Activated B cell treated with CpG ODN at 0.5 μM for 24 hours (primary cell): Measurements from ENCODE around the gene KCNK16. TPM values are rescaled to one million over a fixed set of nuclear protein-coding genes. Genes with fewer than 3 reads are reported as not detected.

Source experiments
- ATAC-seq: fragments of 200-7000 bp; cut with Tn5 transposase; one replicate; pipeline ENCODE4 v1.10.0; 2021; ENCODE audit warnings: low read depth, mild to moderate bottlenecking, moderate library complexity
- CTCF ChIA-PET: fragments of 350-600 bp; sonication (Branson Sonifier 250); formaldehyde crosslinking; loops from one replicate; lab custom pipeline; 2021; ENCODE audit warnings: antibody characterized with exemption; lab: Charles Lee
- POLR2A ChIA-PET: fragments of 350-600 bp; sonication (Branson Sonifier 250); formaldehyde crosslinking; loops from one replicate; lab custom pipeline; 2021; ENCODE audit warnings: antibody characterized with exemption; lab: Charles Lee
- DNase-seq: peaks from one replicate; pipeline ENCODE4 v3.0.0; 2022
- H3K27ac Mint-ChIP-seq: one replicate; pipeline ENCODE4 v1.8.0; 2020; ENCODE audit warnings: mixed read lengths
- H3K27me3 Mint-ChIP-seq: one replicate; pipeline ENCODE4 v1.8.0; 2021; ENCODE audit warnings: mixed read lengths
- H3K36me3 Mint-ChIP-seq: one replicate; pipeline ENCODE4 v1.8.0; 2021; ENCODE audit warnings: low read depth, mixed read lengths
- H3K4me1 Mint-ChIP-seq: one replicate; pipeline ENCODE4 v1.8.0; 2021; ENCODE audit warnings: mixed read lengths
- H3K4me3 Mint-ChIP-seq: one replicate; pipeline ENCODE4 v1.8.0; 2020; ENCODE audit warnings: mild to moderate bottlenecking, mixed read lengths
- H3K9me3 Mint-ChIP-seq: one replicate; pipeline ENCODE4 v1.8.0; 2020; ENCODE audit warnings: mixed read lengths
- intact Hi-C: fragments of 100-400 bp; cut with micrococcal nuclease; formaldehyde crosslinking; loops from one replicate; pipeline ENCODE4 v1.15.1; 2024
- total RNA-seq: library from RNA; stranded (reverse); gene quantifications from 2 replicates; pipeline ENCODE4 v1.2.3, GENCODE V29; 2022
- TF ChIP-seq, protein P1 (sequence below): fragments of 200-600 bp; IDR thresholded peaks from one replicate; pipeline ENCODE4 v1.8.0; 2022; ENCODE audit warnings: antibody characterized with exemption, mild to moderate bottlenecking

Gene KCNK16
- total RNA-seq, 1 donor from 2014 or later: not detected

GRCh38 chr6:39366931-39367618 is 44.6 kb upstream of the KCNK16 start:
- Mint-ChIP-seq H3K9me3 (no peaks in the 10 kb centered on the region), H3K4me1 (no peaks in the 10 kb centered on the region), H3K27me3 (peaks cover 11% of the 10 kb centered on the region), H3K36me3 (no peaks in the 10 kb centered on the region), H3K27ac (no peak overlapping the region), H3K4me3 (no peak overlapping the region)
- ATAC-seq (no peak), DNase-seq (no peak)
- TF ChIP-seq, protein P1, sequence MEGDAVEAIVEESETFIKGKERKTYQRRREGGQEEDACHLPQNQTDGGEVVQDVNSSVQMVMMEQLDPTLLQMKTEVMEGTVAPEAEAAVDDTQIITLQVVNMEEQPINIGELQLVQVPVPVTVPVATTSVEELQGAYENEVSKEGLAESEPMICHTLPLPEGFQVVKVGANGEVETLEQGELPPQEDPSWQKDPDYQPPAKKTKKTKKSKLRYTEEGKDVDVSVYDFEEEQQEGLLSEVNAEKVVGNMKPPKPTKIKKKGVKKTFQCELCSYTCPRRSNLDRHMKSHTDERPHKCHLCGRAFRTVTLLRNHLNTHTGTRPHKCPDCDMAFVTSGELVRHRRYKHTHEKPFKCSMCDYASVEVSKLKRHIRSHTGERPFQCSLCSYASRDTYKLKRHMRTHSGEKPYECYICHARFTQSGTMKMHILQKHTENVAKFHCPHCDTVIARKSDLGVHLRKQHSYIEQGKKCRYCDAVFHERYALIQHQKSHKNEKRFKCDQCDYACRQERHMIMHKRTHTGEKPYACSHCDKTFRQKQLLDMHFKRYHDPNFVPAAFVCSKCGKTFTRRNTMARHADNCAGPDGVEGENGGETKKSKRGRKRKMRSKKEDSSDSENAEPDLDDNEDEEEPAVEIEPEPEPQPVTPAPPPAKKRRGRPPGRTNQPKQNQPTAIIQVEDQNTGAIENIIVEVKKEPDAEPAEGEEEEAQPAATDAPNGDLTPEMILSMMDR: no peak
- ChIA-PET CTCF (no interaction called here), POLR2A (no interaction called here)
- intact Hi-C loops: no loop called here

DNA sequence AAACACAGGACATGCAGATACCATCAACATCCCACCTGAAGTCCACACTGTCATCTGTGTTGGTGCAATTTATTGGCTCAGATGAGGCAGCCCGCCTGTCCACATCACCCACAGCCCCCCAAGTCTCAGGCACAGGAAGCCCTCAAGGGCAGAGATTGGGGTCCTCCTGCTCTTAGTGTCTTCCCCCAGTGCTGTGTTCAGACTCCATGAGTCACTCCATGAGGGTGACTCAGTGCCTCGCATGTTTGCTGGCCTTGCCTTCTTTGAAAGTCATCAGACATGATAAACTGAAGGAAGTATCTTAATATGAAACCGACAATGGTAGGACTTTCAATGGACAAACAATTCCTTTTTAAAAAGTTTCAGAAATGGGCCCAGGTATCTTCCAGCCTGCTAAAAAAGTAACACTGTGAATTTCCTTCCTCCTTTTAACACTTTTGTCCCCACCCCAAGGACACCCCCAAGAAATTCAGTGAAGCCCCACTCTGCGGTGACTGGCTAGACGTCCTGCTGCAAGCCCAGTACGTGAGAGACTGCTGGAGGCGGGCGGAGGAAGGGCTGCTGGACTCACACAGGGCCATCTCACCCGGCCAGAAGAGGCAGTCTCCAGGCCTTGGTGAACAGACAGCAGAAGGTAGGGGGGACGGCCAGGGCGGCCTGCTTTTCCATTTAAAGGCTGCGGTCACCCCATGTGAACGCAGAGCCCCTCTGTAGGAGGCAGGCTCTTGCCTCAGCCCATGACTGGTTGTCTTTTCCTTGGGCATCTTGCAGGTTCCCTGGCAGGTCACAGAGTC is 43.0 kb upstream of the KCNK16 start:
- no peaks in the 10 kb centered on the region for H3K9me3 Mint-ChIP-seq
- ChIA-PET POLR2A (no interaction called here), CTCF (interaction anchor here (0.6 kb wide), 1 partner anchor 81 kb away, joined by 3 read pairs; no protein-coding TSS in a partner anchor)
- H3K27ac Mint-ChIP-seq: no peak overlapping the region
- ATAC-seq (no peak), DNase-seq (no peak)
- intact Hi-C loops: no loop called here
- H3K4me3 Mint-ChIP-seq: no peak overlapping the region
- H3K27me3 Mint-ChIP-seq: peaks cover 13% of the 10 kb centered on the region
- peaks cover 2% of the 10 kb centered on the region for H3K4me1 Mint-ChIP-seq
- no peaks in the 10 kb centered on the region for H3K36me3 Mint-ChIP-seq
- TF ChIP-seq, protein P1: no peak

GRCh38 chr6:39363280-39363679 is 40.8 kb upstream of the KCNK16 start:
- no peak for DNase-seq
- intact Hi-C loops: loop anchor here (5.0 kb wide), 1 partner anchor 1664 kb away; no protein-coding TSS in a partner anchor
- TF ChIP-seq, protein P1: no peak

GRCh38 chr6:39362487-39362865 is 40.0 kb upstream of the KCNK16 start:
- CTCF ChIA-PET: interaction anchor here (0.7 to 1.8 kb wide), 7 partner anchors 8 to 1676 kb away, joined by 3 to 5 read pairs (median 4); partner anchors contain the start of gene UNC5CL
- intact Hi-C loops: loop anchor here (1.0 to 5.0 kb wide), 4 partner anchors 530 to 1665 kb away; no protein-coding TSS in a partner anchor
- TF ChIP-seq, protein P1: no peak
- Mint-ChIP-seq H3K4me3 (no peak overlapping the region), H3K36me3 (no peaks in the 10 kb centered on the region), H3K9me3 (no peaks in the 10 kb centered on the region), H3K4me1 (peaks cover 2% of the 10 kb centered on the region), H3K27me3 (peaks cover 7% of the 10 kb centered on the region), H3K27ac (no peak overlapping the region)
- ATAC-seq: no peak
- no peak for DNase-seq
- POLR2A ChIA-PET: no interaction called here

More at GRCh38 chr6:39363280-39363679, 40.8 kb upstream of the KCNK16 start:
- ChIA-PET CTCF (interaction anchor here (0.6 to 1.8 kb wide), 4 partner anchors 59 to 957 kb away, joined by 3 to 5 read pairs (median 4); no protein-coding TSS in a partner anchor), POLR2A (no interaction called here)
- H3K4me1 Mint-ChIP-seq: peaks cover 2% of the 10 kb centered on the region
- no peak overlapping the region for H3K4me3 Mint-ChIP-seq
- H3K9me3 Mint-ChIP-seq: no peaks in the 10 kb centered on the region
- H3K36me3 Mint-ChIP-seq: no peaks in the 10 kb centered on the region
- H3K27ac Mint-ChIP-seq: no peak overlapping the region
- H3K27me3 Mint-ChIP-seq: peaks cover 7% of the 10 kb centered on the region
- ATAC-seq: no peak
